OCI-LY7 (cell line): ENCODE results near the gene SPINDOC.

Experiments used
- EZH2phosphoT487 ChIP-seq: fragments of 200-600 bp; sonication (generic); IDR thresholded peaks from 2 replicates; pipeline ENCODE4 v1.6.1; 2018; ENCODE audit warnings: low read depth, borderline replicate concordance, mild to moderate bottlenecking, mixed run types, antibody characterized with exemption, low read length, moderate library complexity, mixed read lengths
- TF ChIP-seq, protein P1 (sequence below): fragments of 200-600 bp; sonication (generic); conservative IDR thresholded peaks from 2 replicates; pipeline ENCODE4 v1.5.1; 2014; ENCODE audit warnings: mild to moderate bottlenecking, antibody characterized with exemption, low read length, moderate library complexity, mixed read lengths

- TF ChIP-seq, protein P1, sequence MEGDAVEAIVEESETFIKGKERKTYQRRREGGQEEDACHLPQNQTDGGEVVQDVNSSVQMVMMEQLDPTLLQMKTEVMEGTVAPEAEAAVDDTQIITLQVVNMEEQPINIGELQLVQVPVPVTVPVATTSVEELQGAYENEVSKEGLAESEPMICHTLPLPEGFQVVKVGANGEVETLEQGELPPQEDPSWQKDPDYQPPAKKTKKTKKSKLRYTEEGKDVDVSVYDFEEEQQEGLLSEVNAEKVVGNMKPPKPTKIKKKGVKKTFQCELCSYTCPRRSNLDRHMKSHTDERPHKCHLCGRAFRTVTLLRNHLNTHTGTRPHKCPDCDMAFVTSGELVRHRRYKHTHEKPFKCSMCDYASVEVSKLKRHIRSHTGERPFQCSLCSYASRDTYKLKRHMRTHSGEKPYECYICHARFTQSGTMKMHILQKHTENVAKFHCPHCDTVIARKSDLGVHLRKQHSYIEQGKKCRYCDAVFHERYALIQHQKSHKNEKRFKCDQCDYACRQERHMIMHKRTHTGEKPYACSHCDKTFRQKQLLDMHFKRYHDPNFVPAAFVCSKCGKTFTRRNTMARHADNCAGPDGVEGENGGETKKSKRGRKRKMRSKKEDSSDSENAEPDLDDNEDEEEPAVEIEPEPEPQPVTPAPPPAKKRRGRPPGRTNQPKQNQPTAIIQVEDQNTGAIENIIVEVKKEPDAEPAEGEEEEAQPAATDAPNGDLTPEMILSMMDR, result no peak
- no peak for TF ChIP-seq EZH2phosphoT487
These were observed 44.1 kb upstream of the SPINDOC start for GRCh38 chr11:63769042-63769713.
